Cortex of kidney (tissue), 1 donor: Measurements from ENCODE around the gene WDHD1.
"Not testable (repeated sequence)": the region's sequence is repeated elsewhere in the genome, so short reads cannot be mapped to it uniquely, and the experiment has no call there.

Experiments
- DNase-seq: peaks from one replicate; lab custom pipeline; 2025; lab: John Stamatoyannopoulos, UW

Gene WDHD1

GRCh38 chr14:54955143-54955542, 71.8 kb downstream of the WDHD1 start:
- no peak for DNase-seq

GRCh38 chr14:54953609-54954008, 73.3 kb downstream of the WDHD1 start:
- DNase-seq: not testable (repeated sequence)

GRCh38 chr14:54952803-54953202, 74.1 kb downstream of the WDHD1 start:
- not testable (repeated sequence) for DNase-seq

- no peak for DNase-seq
Measured at GRCh38 chr14:54947230-54947629, 79.7 kb downstream of the WDHD1 start.

GRCh38 chr14:54946500-54946899, 80.4 kb downstream of the WDHD1 start:
- DNase-seq: no peak

- DNase-seq: no peak
Measured at GRCh38 chr14:54944737-54945391, 82.0 kb downstream of the WDHD1 start.

- no peak for DNase-seq
Measured at GRCh38 chr14:54942913-54943312, 84.0 kb downstream of the WDHD1 start.

GRCh38 chr14:54936816-54937215, 90.1 kb downstream of the WDHD1 start:
- no peak for DNase-seq

GRCh38 chr14:54935958-54936357, 90.9 kb downstream of the WDHD1 start:
- DNase-seq: no peak

GRCh38 chr14:54935100-54935499, 91.8 kb downstream of the WDHD1 start:
- no peak for DNase-seq

GRCh38 chr14:54933006-54933405, 93.9 kb downstream of the WDHD1 start:
- no peak for DNase-seq

- no peak for DNase-seq
Measured at GRCh38 chr14:54931598-54932340, 95.1 kb downstream of the WDHD1 start.

GRCh38 chr14:54931101-54931500, 95.8 kb downstream of the WDHD1 start:
- DNase-seq: no peak

GRCh38 chr14:54929556-54929955, 97.3 kb downstream of the WDHD1 start:
- DNase-seq: no peak

GRCh38 chr14:54928216-54928615, 98.7 kb downstream of the WDHD1 start:
- DNase-seq: no peak

- no peak for DNase-seq
Measured at GRCh38 chr14:54927551-54927950, 99.3 kb downstream of the WDHD1 start.

GRCh38 chr14:54926570-54926969, 100.3 kb downstream of the WDHD1 start:
- DNase-seq: not testable (repeated sequence)

GRCh38 chr14:54922598-54922997, 104.3 kb downstream of the WDHD1 start:
- DNase-seq: no peak

- DNase-seq: no peak
Measured at GRCh38 chr14:54920052-54920451, 106.8 kb downstream of the WDHD1 start.

- DNase-seq: no peak
Measured at GRCh38 chr14:54919330-54919729, 107.6 kb downstream of the WDHD1 start.

- DNase-seq: no peak
Measured at GRCh38 chr14:54918427-54918826, 108.5 kb downstream of the WDHD1 start.

GRCh38 chr14:54916101-54916500, 110.8 kb downstream of the WDHD1 start:
- no peak for DNase-seq

- no peak for DNase-seq
Measured at GRCh38 chr14:54909817-54910558, 116.9 kb downstream of the WDHD1 start.
